NCI-H1417 (cell line): ENCODE measurements around the gene JAM3.
"Not testable (repeated sequence)": the region's sequence is repeated elsewhere in the genome, so short reads cannot be mapped to it uniquely, and the experiment has no call there.

ENCODE experiments used
- DNase-seq, 3 experiments: peaks; one replicate each; lab custom pipeline; 2025; lab: John Stamatoyannopoulos, UW

The JAM3 gene

DNA sequence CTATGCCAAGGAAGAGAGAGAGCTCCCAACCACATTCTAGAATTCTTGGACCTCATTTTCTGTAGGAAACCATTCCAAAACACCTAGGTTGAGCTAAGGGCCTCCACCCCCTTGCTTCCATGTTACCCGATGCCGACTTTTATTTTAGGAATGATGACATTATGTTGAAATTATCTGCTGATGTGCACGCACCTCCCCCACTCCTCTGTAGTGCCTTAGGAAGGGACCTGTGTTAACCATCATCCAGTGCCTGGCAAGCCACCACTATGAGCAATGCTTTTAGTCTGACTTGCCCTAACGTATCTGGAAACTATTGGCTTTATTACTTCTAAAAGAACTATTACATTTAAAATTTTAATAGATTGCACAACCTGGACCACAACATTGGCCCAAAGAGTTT is 112.8 kb downstream of the JAM3 start:
- DNase-seq = no peak

DNA sequence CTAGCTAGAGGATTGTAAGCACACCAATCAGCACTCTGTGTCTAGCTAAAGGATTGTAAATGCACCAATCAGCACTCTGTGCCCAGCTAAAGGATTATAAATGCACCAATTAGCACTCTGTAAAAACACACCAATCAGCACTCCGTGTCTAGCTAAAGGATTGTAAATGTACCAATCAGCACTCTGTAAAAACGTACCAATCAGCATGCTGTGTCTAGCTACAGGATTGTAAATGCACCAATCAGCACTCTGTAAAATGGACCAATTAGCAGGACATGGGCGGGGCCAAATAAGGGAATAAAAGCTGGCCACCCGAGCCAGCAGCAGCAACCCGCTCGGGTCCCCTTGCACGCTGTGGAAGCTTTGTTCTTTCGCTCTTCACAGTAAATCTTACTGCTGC is 119.2 kb downstream of the JAM3 start:
- not testable (repeated sequence) for DNase-seq

DNA sequence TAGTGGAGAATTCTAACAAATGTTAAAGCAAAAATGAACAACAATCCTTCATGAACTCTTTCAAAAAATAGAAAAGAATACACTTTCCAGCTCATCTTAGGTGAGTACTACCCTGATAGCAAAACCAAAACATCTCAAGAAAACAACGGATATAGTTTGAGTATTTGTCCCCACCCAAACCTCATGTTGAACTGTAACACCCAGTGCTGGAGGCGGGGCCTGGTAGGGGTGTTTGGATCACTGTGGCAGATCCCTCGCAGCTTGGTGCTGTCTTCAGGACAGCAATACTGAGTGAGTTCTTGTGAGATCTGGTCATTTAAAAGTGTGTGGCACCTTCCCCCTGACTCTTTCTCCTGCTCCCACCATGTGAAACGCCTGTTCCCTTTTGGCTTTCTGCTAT is 127.9 kb downstream of the JAM3 start:
- DNase-seq = no peak

DNA sequence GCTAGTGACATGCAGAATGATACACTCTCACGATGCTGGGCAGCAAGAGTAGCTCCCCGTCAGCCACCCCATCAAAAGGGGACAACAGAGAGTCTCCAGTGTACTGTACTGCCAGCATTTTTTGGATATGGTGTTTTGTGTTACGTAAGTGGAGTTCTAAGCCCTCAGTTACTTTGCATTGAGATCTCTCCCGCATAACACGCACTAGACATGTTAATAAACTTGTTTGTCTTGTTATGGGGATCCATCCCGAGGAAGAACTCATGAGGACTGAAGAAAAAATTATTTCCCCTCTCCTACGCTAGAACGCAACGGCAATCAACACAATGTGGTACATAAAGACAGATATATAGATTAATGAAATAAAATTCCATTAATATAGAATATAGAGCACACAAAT is 130.7 kb downstream of the JAM3 start:
- DNase-seq = no peak

DNA sequence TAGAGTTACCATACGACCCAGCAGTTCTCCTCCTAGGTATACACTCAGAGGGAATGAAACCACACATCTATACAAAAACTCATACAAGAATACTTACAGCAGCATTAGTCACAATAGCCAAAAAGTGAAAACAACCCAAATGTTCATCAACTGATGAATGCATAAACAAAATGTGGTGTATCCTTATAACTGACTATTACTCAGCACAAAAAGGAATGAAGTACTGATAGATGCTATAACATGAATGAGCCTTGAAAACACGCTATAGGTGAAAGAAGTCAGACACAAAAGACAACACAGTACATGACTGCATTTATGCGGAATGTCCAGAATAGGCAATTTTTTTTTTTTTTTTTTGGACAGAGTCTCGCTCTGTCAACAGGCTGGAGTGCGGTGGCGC is 131.8 kb downstream of the JAM3 start:
- DNase-seq = no peak
